Keratinocyte (primary cell): ENCODE results near the gene PLEKHG2. TPM values are rescaled to one million over a fixed set of nuclear protein-coding genes. Genes with fewer than 3 reads are reported as not detected.

Experiments used
- DNase-seq: peaks from one replicate; pipeline ENCODE4 v3.0.0-alpha.2; 2011; ENCODE audit warnings: low read depth, missing footprints, low spot score
- FAIRE-seq: peaks from 2 replicates; lab custom pipeline; 2011; peaks lifted over from hg19 to GRCh38; lab: Jason Lieb, UNC
- H2AFZ ChIP-seq: 2 replicates; pipeline ENCODE4 v1.6.0; 2012; ENCODE audit warnings: low read length, control low read depth, inconsistent platforms; ENCODE audit not compliant: control insufficient read depth
- H3K27ac ChIP-seq: 2 replicates; pipeline ENCODE4 v1.5.1; 2011; ENCODE audit warnings: low read length; ENCODE audit not compliant: control insufficient read depth, insufficient read depth
- H3K27me3 ChIP-seq: 3 replicates; pipeline ENCODE4 v1.6.0; 2011; ENCODE audit warnings: low read length; ENCODE audit not compliant: control insufficient read depth, insufficient read depth; ENCODE audit errors: extremely low read depth
- H3K36me3 ChIP-seq, 2 experiments: 2 replicates in 1 of 2; 3 replicates in 1 of 2; pipeline ENCODE4 v1.5.1; 2011; ENCODE audit warnings: low read length in 2 of 2, mild to moderate bottlenecking in 1 of 2; ENCODE audit not compliant: control insufficient read depth in 2 of 2, insufficient read depth in 2 of 2; ENCODE audit errors: extremely low read depth in 1 of 2
- H3K4me1 ChIP-seq: 3 replicates; pipeline ENCODE4 v1.5.1; 2011; ENCODE audit warnings: low read length; ENCODE audit not compliant: control insufficient read depth, insufficient read depth; ENCODE audit errors: extremely low read depth
- H3K4me2 ChIP-seq: 3 replicates; pipeline ENCODE4 v1.6.0; 2011; ENCODE audit warnings: low read depth, low read length; ENCODE audit not compliant: control insufficient read depth, insufficient read depth; ENCODE audit errors: extremely low read depth
- H3K4me3 ChIP-seq, 3 experiments: fragments of 200-600 bp in 1 of 3; sonication (generic) in 1 of 3; 2 replicates in 2 of 3; 3 replicates in 1 of 3; pipeline ENCODE4 v1.5.1; 2011 to 2016; ENCODE audit warnings: low read length in 3 of 3, mild to moderate bottlenecking in 3 of 3, control low read depth in 2 of 3, inconsistent platforms in 1 of 3, low read depth in 1 of 3, mixed read lengths in 1 of 3, mixed run types in 1 of 3, moderate library complexity in 1 of 3; ENCODE audit not compliant: control insufficient read depth in 2 of 3, insufficient read depth in 2 of 3; ENCODE audit errors: extremely low read depth in 1 of 3
- H3K79me2 ChIP-seq: 2 replicates; pipeline ENCODE4 v1.6.0; 2012; ENCODE audit warnings: low read length; ENCODE audit not compliant: control insufficient read depth, insufficient read depth
- H3K9ac ChIP-seq: 3 replicates; pipeline ENCODE4 v1.6.0; 2011; ENCODE audit warnings: low read length; ENCODE audit not compliant: control insufficient read depth, insufficient read depth; ENCODE audit errors: extremely low read depth
- H3K9me1 ChIP-seq: 3 replicates; pipeline ENCODE4 v1.6.0; 2011; ENCODE audit warnings: low read length; ENCODE audit not compliant: control insufficient read depth, insufficient read depth; ENCODE audit errors: extremely low read depth
- H3K9me3 ChIP-seq: 2 replicates; pipeline ENCODE4 v1.5.1; 2012; ENCODE audit warnings: low read depth, low read length; ENCODE audit not compliant: control insufficient read depth
- H4K20me1 ChIP-seq: 3 replicates; pipeline ENCODE4 v1.6.0; 2011; ENCODE audit warnings: low read length; ENCODE audit not compliant: control insufficient read depth, insufficient read depth; ENCODE audit errors: extremely low read depth
- EZH2 ChIP-seq: IDR thresholded peaks from one replicate; pipeline ENCODE4 v1.6.1; 2012; ENCODE audit warnings: inconsistent platforms, mild to moderate bottlenecking, low read length, moderate library complexity
- dilution Hi-C: fragments of 300-500 bp; cut with MboI; formaldehyde crosslinking; loops from one replicate; pipeline ENCODE4 v1.7.0; 2020; ENCODE audit warnings: low sequenced_read_pairs; ENCODE audit not compliant: extremely low pct_ligation_motif_present
- polyA plus RNA-seq, 5 experiments: library from polyadenylated mRNA; depleted of rRNA in 3 of 5; stranded (reverse) in 3 of 5; stranded (forward) in 1 of 5; unstranded in 1 of 5; fragments of >200 nt; gene quantifications; 1 replicate in 1 of 5; 2 replicates in 3 of 5; 3 replicates in 1 of 5; pipeline versions ENCODE4 v1.2.1 to v1.2.3, GENCODE V29; 2011 to 2012; ENCODE audit warnings: missing spikeins in 2 of 5, low read depth in 1 of 5, low replicate concordance in 1 of 5
- TF ChIP-seq, protein P1 (sequence below), 3 experiments: IDR thresholded peaks in 1 of 3; conservative IDR thresholded peaks in 1 of 3; optimal IDR thresholded peaks in 1 of 3; 2 replicates in 2 of 3; 3 replicates in 1 of 3; pipeline versions ENCODE3 to v1.5.1; 2011; ENCODE audit warnings: low read length in 3 of 3, mild to moderate bottlenecking in 3 of 3, moderate library complexity in 2 of 3, control low read depth in 1 of 3, inconsistent platforms in 1 of 3; ENCODE audit not compliant: insufficient read depth in 2 of 3; ENCODE audit errors: extremely low read depth in 1 of 3

The PLEKHG2 gene
- polyA plus RNA-seq, 1 donor (not counting 4 experiments of a cell fraction or from before 2014, with no cell fraction given): 5.2 TPM

DNA sequence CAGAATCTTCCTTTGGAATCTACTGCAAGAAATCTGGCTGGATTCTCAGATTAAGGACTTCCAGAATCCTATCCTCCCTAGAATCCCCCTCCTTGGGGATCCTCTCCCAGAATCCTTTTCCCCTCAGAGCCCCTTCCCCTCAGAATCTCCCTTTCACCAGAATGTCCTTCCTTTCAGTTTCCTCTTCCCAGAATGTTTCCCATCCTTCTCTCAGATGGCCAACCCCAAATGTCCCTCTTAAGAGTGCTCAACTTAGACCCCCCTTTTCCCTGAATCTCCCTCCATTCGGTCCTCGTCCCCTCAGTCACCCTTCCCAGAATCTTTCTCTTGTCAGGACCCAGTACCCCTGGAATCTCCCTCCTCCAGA lies 23.9 kb downstream of the PLEKHG2 start:
- peak overlapping the region; percentile 96 for H3K4me2 ChIP-seq
- TF ChIP-seq EZH2: no peak
- TF ChIP-seq, protein P1, sequence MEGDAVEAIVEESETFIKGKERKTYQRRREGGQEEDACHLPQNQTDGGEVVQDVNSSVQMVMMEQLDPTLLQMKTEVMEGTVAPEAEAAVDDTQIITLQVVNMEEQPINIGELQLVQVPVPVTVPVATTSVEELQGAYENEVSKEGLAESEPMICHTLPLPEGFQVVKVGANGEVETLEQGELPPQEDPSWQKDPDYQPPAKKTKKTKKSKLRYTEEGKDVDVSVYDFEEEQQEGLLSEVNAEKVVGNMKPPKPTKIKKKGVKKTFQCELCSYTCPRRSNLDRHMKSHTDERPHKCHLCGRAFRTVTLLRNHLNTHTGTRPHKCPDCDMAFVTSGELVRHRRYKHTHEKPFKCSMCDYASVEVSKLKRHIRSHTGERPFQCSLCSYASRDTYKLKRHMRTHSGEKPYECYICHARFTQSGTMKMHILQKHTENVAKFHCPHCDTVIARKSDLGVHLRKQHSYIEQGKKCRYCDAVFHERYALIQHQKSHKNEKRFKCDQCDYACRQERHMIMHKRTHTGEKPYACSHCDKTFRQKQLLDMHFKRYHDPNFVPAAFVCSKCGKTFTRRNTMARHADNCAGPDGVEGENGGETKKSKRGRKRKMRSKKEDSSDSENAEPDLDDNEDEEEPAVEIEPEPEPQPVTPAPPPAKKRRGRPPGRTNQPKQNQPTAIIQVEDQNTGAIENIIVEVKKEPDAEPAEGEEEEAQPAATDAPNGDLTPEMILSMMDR (optimal IDR thresholded peaks at IDR 0.05 in 1 of 3, IDR thresholded peaks at IDR 0.05 in 1 of 3, conservative IDR thresholded peaks at IDR 0.05 in 1 of 3; ENCODE audit: extremely low read depth in 1 of 3, insufficient read depth in 2 of 3, low read length in 3 of 3): no peak
- FAIRE-seq (no peak), DNase-seq (no peak)
- dilution Hi-C loops: no loop called here
- H3K9me1 ChIP-seq: peaks cover 6% of the 10 kb centered on the region
- peak overlapping the region; percentile 73 for H3K27ac ChIP-seq
- no peaks in the 10 kb centered on the region for H3K9me3 ChIP-seq
- peak overlapping the region; percentile 99 for H3K9ac ChIP-seq
- peaks cover 23% of the 10 kb centered on the region for H3K4me1 ChIP-seq
- peak overlapping the region; percentile 1 for H2AFZ ChIP-seq
- H3K27me3 ChIP-seq: no peaks in the 10 kb centered on the region
- peak overlapping the region; percentile 75 to 92 (median 78) for H3K4me3 ChIP-seq
- peaks cover 28% of the 10 kb centered on the region for H3K79me2 ChIP-seq
- peaks cover 15 to 29% of the 10 kb centered on the region in 2 experiments for H3K36me3 ChIP-seq
- peaks cover 15% of the 10 kb centered on the region for H4K20me1 ChIP-seq

DNA sequence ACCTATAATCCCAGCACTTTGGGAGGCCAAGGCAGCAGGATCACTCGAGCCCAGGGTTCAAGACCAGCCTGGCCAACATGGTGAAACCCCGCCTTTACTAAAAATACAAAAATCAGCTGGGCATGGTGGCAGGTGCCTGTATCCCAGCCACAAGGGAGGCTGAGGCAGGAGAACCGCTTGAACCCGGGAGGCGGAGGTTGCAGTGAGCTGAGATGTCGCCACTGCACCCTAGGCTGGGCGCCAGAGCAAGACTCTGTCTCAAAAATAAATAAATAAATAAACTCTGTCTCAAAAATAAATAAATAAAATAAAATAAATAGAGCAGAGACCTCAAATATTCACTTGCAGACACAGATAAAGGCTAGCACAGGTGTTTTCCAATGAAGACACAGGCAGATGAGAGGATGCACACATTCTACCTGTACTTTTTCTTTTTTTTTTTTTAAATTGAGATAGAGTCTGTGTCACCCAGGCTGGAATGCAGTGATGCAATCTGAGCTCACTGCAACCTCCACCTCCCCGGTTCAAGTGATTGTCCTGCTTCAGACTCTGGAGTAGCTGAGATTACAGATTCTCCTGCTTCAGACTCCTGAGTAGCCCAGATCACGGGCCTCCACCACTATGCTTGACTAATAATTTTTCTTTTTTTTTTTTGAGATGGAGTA lies 25.9 kb downstream of the PLEKHG2 start:
- H3K4me2 ChIP-seq: no peak overlapping the region
- no peak for DNase-seq
- no peaks in the 10 kb centered on the region for H3K27me3 ChIP-seq
- no peak for FAIRE-seq
- peaks cover 7 to 15% of the 10 kb centered on the region in 2 experiments for H3K36me3 ChIP-seq
- no peak overlapping the region for H2AFZ ChIP-seq
- TF ChIP-seq, protein P1 (optimal IDR thresholded peaks at IDR 0.05 in 1 of 3, IDR thresholded peaks at IDR 0.05 in 1 of 3, conservative IDR thresholded peaks at IDR 0.05 in 1 of 3; ENCODE audit: extremely low read depth in 1 of 3, insufficient read depth in 2 of 3, low read length in 3 of 3): no peak
- TF ChIP-seq EZH2: no peak
- peaks cover 23% of the 10 kb centered on the region for H3K79me2 ChIP-seq
- H3K4me1 ChIP-seq: peaks cover 23% of the 10 kb centered on the region
- no peaks in the 10 kb centered on the region for H3K9me3 ChIP-seq
- H3K27ac ChIP-seq: no peak overlapping the region
- H3K9ac ChIP-seq: no peak overlapping the region
- dilution Hi-C loops: no loop called here
- peaks cover 6% of the 10 kb centered on the region for H3K9me1 ChIP-seq
- H3K4me3 ChIP-seq: no peak overlapping the region
- H4K20me1 ChIP-seq: peaks cover 11% of the 10 kb centered on the region
